Frontal cortex (tissue), 4 donors: ENCODE results near the gene SORCS3. TPM values are rescaled to one million over a fixed set of nuclear protein-coding genes. Genes with fewer than 3 reads are reported as not detected.

ENCODE experiments used
- DNase-seq, 2 donors: peaks; one replicate each; pipeline ENCODE4 v3.0.0; 2012; ENCODE audit warnings: low spot score in 2 of 2
- FAIRE-seq: peaks from 2 replicates; lab custom pipeline; 2012; peaks lifted over from hg19 to GRCh38; lab: Jason Lieb, UNC
- total RNA-seq: library from RNA; depleted of rRNA; stranded (reverse); fragments of >200 nt; gene quantifications from one replicate; pipeline ENCODE4 v1.2.3, GENCODE V29; 2014
- donor health status: control.
- donor health status: control.
- donor health status: control.

SORCS3 gene
- total RNA-seq, 1 donor from 2014 or later: 11.4 TPM

GRCh38 chr10:104895541-104895940, 254.5 kb downstream of the SORCS3 start:
- FAIRE-seq (no peak), DNase-seq (no peak)

GRCh38 chr10:104895981-104896380, 254.9 kb downstream of the SORCS3 start:
- FAIRE-seq (no peak), DNase-seq (no peak)

- no peak for FAIRE-seq
- DNase-seq: no peak
These were observed 256.6 kb downstream of the SORCS3 start for GRCh38 chr10:104897696-104898095.

GRCh38 chr10:104899779-104900178, 258.7 kb downstream of the SORCS3 start:
- DNase-seq: no peak
- no peak for FAIRE-seq

- FAIRE-seq (no peak), DNase-seq (no peak)
These were observed 262.3 kb downstream of the SORCS3 start for GRCh38 chr10:104903433-104903832.

GRCh38 chr10:104904753-104905323, 263.7 kb downstream of the SORCS3 start:
- DNase-seq: no peak
- no peak for FAIRE-seq

GRCh38 chr10:104906112-104906511, 265.0 kb downstream of the SORCS3 start:
- no peak for FAIRE-seq
- DNase-seq: no peak

- FAIRE-seq: no peak
- no peak for DNase-seq
These were observed 266.4 kb downstream of the SORCS3 start for GRCh38 chr10:104907521-104907920.

- DNase-seq: no peak
- no peak for FAIRE-seq
These were observed 267.5 kb downstream of the SORCS3 start for GRCh38 chr10:104908581-104908980.

GRCh38 chr10:104910712-104911111, 269.6 kb downstream of the SORCS3 start:
- DNase-seq (no peak), FAIRE-seq (no peak)

- FAIRE-seq: no peak
- no peak for DNase-seq
These were observed 272.3 kb downstream of the SORCS3 start for GRCh38 chr10:104913390-104913789.

GRCh38 chr10:104920476-104920875, 279.4 kb downstream of the SORCS3 start:
- DNase-seq (no peak), FAIRE-seq (no peak)

GRCh38 chr10:104921763-104922162, 280.7 kb downstream of the SORCS3 start:
- FAIRE-seq (no peak), DNase-seq (no peak)

GRCh38 chr10:104922810-104923209, 281.7 kb downstream of the SORCS3 start:
- FAIRE-seq (no peak), DNase-seq (no peak)

GRCh38 chr10:104923501-104923900, 282.4 kb downstream of the SORCS3 start:
- FAIRE-seq (no peak), DNase-seq (no peak)

- no peak for DNase-seq
These were observed 283.2 kb downstream of the SORCS3 start for GRCh38 chr10:104924101-104924795.

GRCh38 chr10:104925232-104925851, 284.3 kb downstream of the SORCS3 start:
- no peak for DNase-seq
- no peak for FAIRE-seq

More at GRCh38 chr10:104924101-104924795, 283.2 kb downstream of the SORCS3 start:
- FAIRE-seq: no peak

GRCh38 chr10:104928734-104929133, 287.6 kb downstream of the SORCS3 start:
- DNase-seq (no peak), FAIRE-seq (no peak)

- DNase-seq (no peak), FAIRE-seq (no peak)
These were observed 290.6 kb downstream of the SORCS3 start for GRCh38 chr10:104931612-104932134.

GRCh38 chr10:104935656-104936055, 294.6 kb downstream of the SORCS3 start:
- DNase-seq (no peak), FAIRE-seq (no peak)

- FAIRE-seq (no peak), DNase-seq (no peak)
These were observed 296.5 kb downstream of the SORCS3 start for GRCh38 chr10:104937567-104937966.
